Caco-2 (cell line): Measurements from ENCODE around the gene TBCE. TPM values are rescaled to one million over a fixed set of nuclear protein-coding genes. Genes with fewer than 3 reads are reported as not detected.

Experiments
- BruUV-seq: library from RNA; stranded (reverse); fragments of 400-500 nt; replicated peaks from 2 replicates; lab custom pipeline; 2021; lab: Mats Ljungman, UMichigan
- CTCF ChIA-PET: fragments of 300-600 bp; sonication (Branson Sonifier 250); formaldehyde crosslinking; loops from one replicate; lab custom pipeline; 2022; ENCODE audit warnings: antibody characterized with exemption; lab: Charles Lee
- POLR2A ChIA-PET: fragments of 300-600 bp; sonication (Branson Sonifier 250); formaldehyde crosslinking; loops from one replicate; lab custom pipeline; 2022; ENCODE audit warnings: antibody characterized with exemption; lab: Charles Lee
- DNase-seq, 2 experiments: peaks; one replicate each; pipeline versions ENCODE4 v3.0.0 to v3.0.0-alpha.2; 2020 to 2022
- H3K27me3 ChIP-seq: replicated peaks from 2 replicates; pipeline ENCODE4 v1.6.0; 2011; ENCODE audit warnings: low read length; ENCODE audit not compliant: control insufficient read depth, insufficient read depth
- H3K36me3 ChIP-seq: 2 replicates; pipeline ENCODE4 v1.5.1; 2011; ENCODE audit warnings: low read length; ENCODE audit not compliant: control insufficient read depth, insufficient read depth
- H3K4me1 ChIP-seq: fragments of 250-450 bp; sonication (Bioruptor Pico); 2 replicates; pipeline ENCODE4 v1.5.1; 2020; ENCODE audit warnings: mild to moderate bottlenecking
- H3K4me3 ChIP-seq: 2 replicates; pipeline ENCODE4 v1.5.1; 2011; ENCODE audit warnings: low read depth, mild to moderate bottlenecking, control low read depth, low read length
- H3K9me3 ChIP-seq: fragments of 250-450 bp; sonication (Bioruptor Pico); 2 replicates; pipeline ENCODE4 v1.5.1; 2020; ENCODE audit warnings: mild to moderate bottlenecking, moderate library complexity
- H3K27ac Mint-ChIP-seq: one replicate; pipeline ENCODE4 v1.8.0; 2022; ENCODE audit warnings: mixed read lengths; ENCODE audit not compliant: unreplicated experiment
- H3K27me3 Mint-ChIP-seq: one replicate; pipeline ENCODE4 v1.8.0; 2022; ENCODE audit warnings: mixed read lengths; ENCODE audit not compliant: insufficient read depth, unreplicated experiment
- H3K36me3 Mint-ChIP-seq: one replicate; pipeline ENCODE4 v1.8.0; 2022; ENCODE audit warnings: mild to moderate bottlenecking, mixed read lengths; ENCODE audit not compliant: insufficient read depth, unreplicated experiment
- H3K4me1 Mint-ChIP-seq: one replicate; pipeline ENCODE4 v1.8.0; 2022; ENCODE audit warnings: low read depth, mixed read lengths; ENCODE audit not compliant: unreplicated experiment
- H3K4me3 Mint-ChIP-seq: one replicate; pipeline ENCODE4 v1.8.0; 2022; ENCODE audit warnings: mild to moderate bottlenecking, moderate library complexity, mixed read lengths; ENCODE audit not compliant: unreplicated experiment
- H3K9me3 Mint-ChIP-seq: one replicate; pipeline ENCODE4 v1.8.0; 2022; ENCODE audit warnings: mixed read lengths; ENCODE audit not compliant: unreplicated experiment
- intact Hi-C: fragments of 100-400 bp; cut with micrococcal nuclease; formaldehyde crosslinking; loops from one replicate; pipeline ENCODE4 v1.10.0; 2022; ENCODE audit not compliant: unreplicated experiment
- total RNA-seq: library from RNA; stranded (reverse); gene quantifications from 2 replicates; pipeline ENCODE4 v1.2.3, GENCODE V29; 2022
- TF ChIP-seq, protein P1 (sequence below), 2 experiments: fragments of 200-600 bp in 1 of 2; IDR thresholded peaks; 1 replicate in 1 of 2; 2 replicates in 1 of 2; pipeline versions ENCODE4 v1.5.1 to v1.8.0; 2011 to 2022; ENCODE audit warnings: antibody characterized with exemption in 1 of 2, control low read depth in 1 of 2, inconsistent platforms in 1 of 2, low read depth in 1 of 2, low read length in 1 of 2, mild to moderate bottlenecking in 1 of 2, moderate library complexity in 1 of 2; ENCODE audit not compliant: insufficient read depth in 1 of 2, severe bottlenecking in 1 of 2, unreplicated experiment in 1 of 2

The TBCE gene
- total RNA-seq, 1 experiment from 2014 or later: 40.0 TPM

DNA sequence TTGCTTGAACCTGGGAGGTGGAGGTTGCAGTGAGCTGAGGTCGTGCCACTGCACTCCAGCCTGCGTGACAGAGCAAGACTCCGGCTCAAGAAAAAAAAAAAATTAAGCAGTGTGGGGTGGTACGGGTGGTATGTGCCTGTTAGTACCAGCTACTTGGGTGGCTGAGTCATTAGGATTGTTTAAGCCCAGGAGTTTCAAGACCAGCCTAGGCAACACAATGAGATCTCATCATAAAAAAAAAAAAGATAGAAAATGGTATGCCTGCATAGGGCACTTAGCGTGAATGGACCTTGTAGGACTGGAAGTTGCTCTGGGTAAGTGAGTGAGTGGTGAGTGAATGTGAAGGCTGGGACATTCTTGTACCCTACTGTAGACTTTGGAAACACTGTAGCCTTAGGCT is 37.0 kb downstream of the TBCE start:
- intact Hi-C loops: no loop called here
- ChIA-PET POLR2A (no interaction called here), CTCF (no interaction called here)
- H3K9me3 Mint-ChIP-seq: no peaks in the 10 kb centered on the region
- BruUV-seq: no TSS peak
- Histone ChIP-seq H3K36me3 (no peaks in the 10 kb centered on the region), H3K9me3 (no peaks in the 10 kb centered on the region), H3K27me3 (no peaks in the 10 kb centered on the region), H3K4me1 (peaks cover 20% of the 10 kb centered on the region), H3K4me3 (no peak overlapping the region)
- H3K4me1 Mint-ChIP-seq: peaks cover 24% of the 10 kb centered on the region
- no peak overlapping the region for H3K27ac Mint-ChIP-seq
- no peaks in the 10 kb centered on the region for H3K27me3 Mint-ChIP-seq
- no peak for DNase-seq
- H3K4me3 Mint-ChIP-seq: no peak overlapping the region
- H3K36me3 Mint-ChIP-seq: peaks cover 6% of the 10 kb centered on the region
- TF ChIP-seq, protein P1, sequence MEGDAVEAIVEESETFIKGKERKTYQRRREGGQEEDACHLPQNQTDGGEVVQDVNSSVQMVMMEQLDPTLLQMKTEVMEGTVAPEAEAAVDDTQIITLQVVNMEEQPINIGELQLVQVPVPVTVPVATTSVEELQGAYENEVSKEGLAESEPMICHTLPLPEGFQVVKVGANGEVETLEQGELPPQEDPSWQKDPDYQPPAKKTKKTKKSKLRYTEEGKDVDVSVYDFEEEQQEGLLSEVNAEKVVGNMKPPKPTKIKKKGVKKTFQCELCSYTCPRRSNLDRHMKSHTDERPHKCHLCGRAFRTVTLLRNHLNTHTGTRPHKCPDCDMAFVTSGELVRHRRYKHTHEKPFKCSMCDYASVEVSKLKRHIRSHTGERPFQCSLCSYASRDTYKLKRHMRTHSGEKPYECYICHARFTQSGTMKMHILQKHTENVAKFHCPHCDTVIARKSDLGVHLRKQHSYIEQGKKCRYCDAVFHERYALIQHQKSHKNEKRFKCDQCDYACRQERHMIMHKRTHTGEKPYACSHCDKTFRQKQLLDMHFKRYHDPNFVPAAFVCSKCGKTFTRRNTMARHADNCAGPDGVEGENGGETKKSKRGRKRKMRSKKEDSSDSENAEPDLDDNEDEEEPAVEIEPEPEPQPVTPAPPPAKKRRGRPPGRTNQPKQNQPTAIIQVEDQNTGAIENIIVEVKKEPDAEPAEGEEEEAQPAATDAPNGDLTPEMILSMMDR (IDR thresholded peaks at IDR 0.05; ENCODE audit: insufficient read depth in 1 of 2, low read depth in 1 of 2, low read length in 1 of 2, severe bottlenecking in 1 of 2, unreplicated experiment in 1 of 2): no peak

DNA sequence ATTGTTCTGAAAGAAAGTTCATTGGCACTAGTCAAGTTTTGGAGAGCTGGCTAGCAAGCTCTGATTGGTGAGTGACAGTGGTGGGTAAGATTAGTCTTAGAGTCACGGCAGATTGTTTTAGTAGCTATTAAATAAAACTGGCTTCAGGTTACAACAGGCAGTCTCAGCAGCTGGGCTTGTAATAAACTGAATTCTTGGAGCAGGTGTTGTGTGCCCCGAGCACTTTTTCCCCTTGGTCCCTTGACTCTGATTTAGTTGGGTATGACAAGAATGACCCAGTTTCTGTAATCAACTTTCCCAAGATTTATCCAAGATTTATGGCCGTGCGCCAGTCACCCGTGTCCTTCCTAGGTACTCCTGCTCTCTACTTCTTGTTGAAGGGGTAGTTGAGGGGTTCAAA is 40.2 kb downstream of the TBCE start:
- POLR2A ChIA-PET: no interaction called here
- H3K4me1 ChIP-seq: peaks cover 25% of the 10 kb centered on the region

DNA sequence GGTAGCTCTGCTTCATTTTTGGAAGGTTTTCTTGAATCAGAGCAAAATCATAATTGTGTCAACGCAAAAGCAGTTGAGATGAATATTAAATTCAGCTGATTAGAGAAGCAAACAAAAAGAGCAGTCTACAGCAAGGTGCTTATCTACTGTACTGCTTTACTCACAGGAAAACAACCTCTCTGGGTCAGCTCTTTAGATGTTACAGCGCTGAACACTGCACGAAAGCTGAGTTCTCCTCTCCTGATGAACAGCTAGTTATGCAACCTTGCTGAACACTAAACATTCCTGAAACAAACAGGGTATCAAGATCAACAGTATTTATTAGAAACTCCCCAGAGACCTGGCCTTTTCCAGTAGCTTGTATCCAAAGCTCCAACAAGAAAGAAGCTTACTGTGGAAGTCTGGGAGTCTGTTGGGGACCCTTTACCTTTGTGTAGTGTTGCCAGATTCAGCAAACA is 41.3 kb downstream of the TBCE start:
- Mint-ChIP-seq H3K27me3 (no peaks in the 10 kb centered on the region), H3K4me3 (no peak overlapping the region), H3K4me1 (peaks cover 23% of the 10 kb centered on the region), H3K27ac (peak overlapping the region; percentile 65), H3K36me3 (peaks cover 26% of the 10 kb centered on the region), H3K9me3 (no peaks in the 10 kb centered on the region)
- Histone ChIP-seq H3K27me3 (no peaks in the 10 kb centered on the region), H3K9me3 (peaks cover 4% of the 10 kb centered on the region; the same call in 1 of the 2 replicates), H3K36me3 (no peaks in the 10 kb centered on the region), H3K4me1 (peaks cover 19% of the 10 kb centered on the region), H3K4me3 (no peak overlapping the region)
- BruUV-seq: no TSS peak
- TF ChIP-seq, protein P1 (IDR thresholded peaks at IDR 0.05; ENCODE audit: insufficient read depth in 1 of 2, low read depth in 1 of 2, low read length in 1 of 2, severe bottlenecking in 1 of 2, unreplicated experiment in 1 of 2): no peak
- intact Hi-C loops: loop anchor here (1.0 kb wide), 1 partner anchor 41 kb away; the partner anchor contains the start of gene TBCE
- no peak for DNase-seq
- POLR2A ChIA-PET: interaction anchor here (1.1 kb wide), 1 partner anchor 80 kb away, joined by 6 read pairs; the partner anchor contains the start of genes ARID4B and GGPS1
- CTCF ChIA-PET: interaction anchor here (0.7 to 1.4 kb wide), 4 partner anchors 41 to 304 kb away, joined by 3 to 6 read pairs (median 4); partner anchors contain the start of gene TBCE

More for the DNA sequence above, 40.2 kb downstream of the TBCE start:
- BruUV-seq: no TSS peak
- peak overlapping the region; percentile 65 for H3K27ac Mint-ChIP-seq
- H3K27me3 ChIP-seq: no peaks in the 10 kb centered on the region
- intact Hi-C loops: no loop called here
- peaks cover 27% of the 10 kb centered on the region for H3K4me1 Mint-ChIP-seq
- H3K9me3 ChIP-seq: peaks cover 2% of the 10 kb centered on the region; the same call in 1 of the 2 replicates
- H3K27me3 Mint-ChIP-seq: no peaks in the 10 kb centered on the region
- H3K4me3 Mint-ChIP-seq: no peak overlapping the region
- H3K36me3 Mint-ChIP-seq: peaks cover 19% of the 10 kb centered on the region
- H3K4me3 ChIP-seq: no peak overlapping the region
- no peaks in the 10 kb centered on the region for H3K9me3 Mint-ChIP-seq
- no peak for DNase-seq
- TF ChIP-seq, protein P1 (IDR thresholded peaks at IDR 0.05; ENCODE audit: insufficient read depth in 1 of 2, low read depth in 1 of 2, low read length in 1 of 2, severe bottlenecking in 1 of 2, unreplicated experiment in 1 of 2): no peak
- CTCF ChIA-PET: no interaction called here
- H3K36me3 ChIP-seq: no peaks in the 10 kb centered on the region
